ENCODE results near the gene CCDC88C. TPM values are rescaled to one million over a fixed set of nuclear protein-coding genes. Genes with fewer than 3 reads are reported as not detected.

The CCDC88C gene
- total RNA-seq, 1 experiment from 2014 or later: 29.8 TPM

- DNase-seq: no peak
- H3K4me1 Mint-ChIP-seq (ENCODE audit: low read depth, unreplicated experiment): peaks cover 9% of the 10 kb centered on the region
- H3K4me3 ChIP-seq (ENCODE audit: low read depth, low read length): no peak overlapping the region
These were observed 38.1 kb downstream of the CCDC88C start for GRCh38 chr14:91379579-91379932.

DNA sequence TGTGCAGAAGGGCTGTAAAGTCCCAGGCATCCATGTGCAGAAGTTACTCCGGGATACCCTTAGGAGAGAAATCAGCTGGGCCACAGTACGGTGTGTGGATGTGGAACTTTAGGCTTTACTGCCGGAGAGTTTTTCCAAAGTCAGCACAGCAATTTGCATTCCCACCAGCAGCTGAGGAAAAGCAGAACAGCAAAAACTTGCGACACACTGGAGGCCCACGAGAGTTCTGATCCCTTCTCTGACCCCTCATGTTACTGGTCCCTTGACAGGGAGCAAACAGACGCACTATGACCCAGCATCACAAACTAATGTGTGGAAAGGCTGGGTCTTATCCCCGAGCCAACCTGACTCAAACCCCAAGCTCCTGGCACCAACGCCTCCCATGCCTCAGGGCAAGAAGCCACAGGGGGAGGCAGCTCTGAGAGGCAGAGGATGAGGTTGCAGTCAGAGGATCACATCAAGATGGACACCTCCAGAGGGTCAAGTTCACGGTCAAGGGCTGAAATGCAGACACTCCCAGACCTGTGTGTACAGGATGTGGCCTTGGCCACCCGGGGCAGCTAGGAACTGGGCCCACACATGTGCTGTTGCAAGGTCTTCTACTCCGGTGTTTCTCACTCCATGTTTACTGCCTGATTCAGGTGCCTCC is 38.6 kb downstream of the CCDC88C start:
- Histone ChIP-seq H3K4me1 (no peaks in the 10 kb centered on the region), H3K27me3 (replicated peaks; ENCODE audit: control insufficient read depth, insufficient read depth, low read length) (no peaks in the 10 kb centered on the region), H3K36me3 (ENCODE audit: control insufficient read depth, insufficient read depth, low read length) (no peaks in the 10 kb centered on the region), H3K4me3 (ENCODE audit: low read depth, low read length) (no peak overlapping the region), H3K9me3 (no peaks in the 10 kb centered on the region)
- Mint-ChIP-seq H3K36me3 (ENCODE audit: insufficient read depth, unreplicated experiment) (no peaks in the 10 kb centered on the region), H3K27ac (ENCODE audit: unreplicated experiment) (no peak overlapping the region), H3K4me1 (ENCODE audit: low read depth, unreplicated experiment) (peaks cover 9% of the 10 kb centered on the region), H3K27me3 (ENCODE audit: insufficient read depth, unreplicated experiment) (no peaks in the 10 kb centered on the region), H3K9me3 (ENCODE audit: unreplicated experiment) (no peaks in the 10 kb centered on the region), H3K4me3 (ENCODE audit: unreplicated experiment) (no peak overlapping the region)
- DNase-seq: no peak
- ChIA-PET CTCF (no interaction called here), POLR2A (no interaction called here)
- intact Hi-C loops (cut with micrococcal nuclease; ENCODE audit: unreplicated experiment): no loop called here
- BruUV-seq (replicated peaks): no TSS peak
- TF ChIP-seq, protein P1, sequence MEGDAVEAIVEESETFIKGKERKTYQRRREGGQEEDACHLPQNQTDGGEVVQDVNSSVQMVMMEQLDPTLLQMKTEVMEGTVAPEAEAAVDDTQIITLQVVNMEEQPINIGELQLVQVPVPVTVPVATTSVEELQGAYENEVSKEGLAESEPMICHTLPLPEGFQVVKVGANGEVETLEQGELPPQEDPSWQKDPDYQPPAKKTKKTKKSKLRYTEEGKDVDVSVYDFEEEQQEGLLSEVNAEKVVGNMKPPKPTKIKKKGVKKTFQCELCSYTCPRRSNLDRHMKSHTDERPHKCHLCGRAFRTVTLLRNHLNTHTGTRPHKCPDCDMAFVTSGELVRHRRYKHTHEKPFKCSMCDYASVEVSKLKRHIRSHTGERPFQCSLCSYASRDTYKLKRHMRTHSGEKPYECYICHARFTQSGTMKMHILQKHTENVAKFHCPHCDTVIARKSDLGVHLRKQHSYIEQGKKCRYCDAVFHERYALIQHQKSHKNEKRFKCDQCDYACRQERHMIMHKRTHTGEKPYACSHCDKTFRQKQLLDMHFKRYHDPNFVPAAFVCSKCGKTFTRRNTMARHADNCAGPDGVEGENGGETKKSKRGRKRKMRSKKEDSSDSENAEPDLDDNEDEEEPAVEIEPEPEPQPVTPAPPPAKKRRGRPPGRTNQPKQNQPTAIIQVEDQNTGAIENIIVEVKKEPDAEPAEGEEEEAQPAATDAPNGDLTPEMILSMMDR (IDR thresholded peaks at IDR 0.05; ENCODE audit: insufficient read depth in 1 of 2, low read depth in 1 of 2, low read length in 1 of 2, severe bottlenecking in 1 of 2, unreplicated experiment in 1 of 2): no peak

More at GRCh38 chr14:91379579-91379932, 38.1 kb downstream of the CCDC88C start:
- Mint-ChIP-seq H3K27ac (ENCODE audit: unreplicated experiment) (no peak overlapping the region), H3K27me3 (ENCODE audit: insufficient read depth, unreplicated experiment) (no peaks in the 10 kb centered on the region), H3K36me3 (ENCODE audit: insufficient read depth, unreplicated experiment) (no peaks in the 10 kb centered on the region), H3K4me3 (ENCODE audit: unreplicated experiment) (no peak overlapping the region), H3K9me3 (ENCODE audit: unreplicated experiment) (no peaks in the 10 kb centered on the region)
- Histone ChIP-seq H3K4me1 (no peaks in the 10 kb centered on the region), H3K9me3 (no peaks in the 10 kb centered on the region), H3K36me3 (ENCODE audit: control insufficient read depth, insufficient read depth, low read length) (no peaks in the 10 kb centered on the region), H3K27me3 (replicated peaks; ENCODE audit: control insufficient read depth, insufficient read depth, low read length) (no peaks in the 10 kb centered on the region)
- no TSS peak for BruUV-seq (replicated peaks)
- TF ChIP-seq, protein P1 (IDR thresholded peaks at IDR 0.05; ENCODE audit: insufficient read depth in 1 of 2, low read depth in 1 of 2, low read length in 1 of 2, severe bottlenecking in 1 of 2, unreplicated experiment in 1 of 2): no peak
- intact Hi-C loops (cut with micrococcal nuclease; ENCODE audit: unreplicated experiment): no loop called here
- CTCF ChIA-PET: no interaction called here
- POLR2A ChIA-PET: no interaction called here

DNA sequence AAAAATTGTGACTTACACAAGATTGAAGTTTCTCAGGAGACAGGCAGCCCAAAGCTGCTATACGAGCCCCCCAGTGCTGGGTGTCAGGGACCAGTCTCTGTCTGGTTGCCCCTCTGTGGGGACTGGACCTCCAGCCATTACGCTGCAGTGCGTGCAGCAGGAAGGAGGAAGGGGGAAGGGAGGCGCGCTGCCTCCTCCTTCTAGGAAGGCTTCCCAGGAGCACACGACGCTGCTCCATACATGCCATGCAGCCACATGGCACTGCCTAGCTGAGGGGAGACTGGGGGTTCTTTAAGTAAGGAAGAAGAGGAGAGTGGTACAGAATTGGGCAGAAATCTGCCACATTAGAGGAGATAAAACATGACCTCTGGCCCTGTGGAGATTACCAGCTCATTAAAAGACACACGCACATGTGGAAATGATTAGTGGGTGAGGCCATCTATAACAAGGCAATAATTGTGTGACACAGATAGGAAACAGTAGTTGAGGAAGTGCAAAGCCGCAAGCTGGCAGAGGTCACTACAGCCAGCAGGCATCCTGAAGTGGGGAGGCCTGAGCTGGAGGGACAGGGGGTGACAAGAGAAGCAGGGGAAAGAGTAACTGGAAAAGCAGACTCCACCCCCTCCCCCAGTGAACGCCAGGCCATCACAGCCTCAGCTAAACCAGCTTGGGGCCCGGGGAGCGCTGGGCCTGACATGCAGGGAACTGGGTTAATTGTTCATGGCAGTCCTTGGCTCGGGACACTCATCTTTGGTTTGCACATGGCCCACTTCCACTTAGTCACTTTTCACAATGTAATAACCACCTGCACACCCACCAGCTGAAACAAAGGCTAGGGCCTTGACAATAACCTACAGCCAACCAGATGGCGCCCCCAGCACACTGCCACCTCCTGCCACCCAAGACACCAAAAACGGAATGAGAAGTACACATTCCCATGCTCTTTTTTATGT is 39.6 kb downstream of the CCDC88C start:
- H3K4me1 Mint-ChIP-seq (ENCODE audit: low read depth, unreplicated experiment): peaks cover 9% of the 10 kb centered on the region
- no peaks in the 10 kb centered on the region for H3K27me3 ChIP-seq (replicated peaks; ENCODE audit: control insufficient read depth, insufficient read depth, low read length)
- no peaks in the 10 kb centered on the region for H3K36me3 ChIP-seq (ENCODE audit: control insufficient read depth, insufficient read depth, low read length)
- no peaks in the 10 kb centered on the region for H3K9me3 ChIP-seq
- H3K9me3 Mint-ChIP-seq (ENCODE audit: unreplicated experiment): no peaks in the 10 kb centered on the region
- H3K36me3 Mint-ChIP-seq (ENCODE audit: insufficient read depth, unreplicated experiment): no peaks in the 10 kb centered on the region
- no peak overlapping the region for H3K4me3 ChIP-seq (ENCODE audit: low read depth, low read length)
- TF ChIP-seq, protein P1 (IDR thresholded peaks at IDR 0.05; ENCODE audit: insufficient read depth in 1 of 2, low read depth in 1 of 2, low read length in 1 of 2, severe bottlenecking in 1 of 2, unreplicated experiment in 1 of 2): no peak
- no TSS peak for BruUV-seq (replicated peaks)
- POLR2A ChIA-PET: no interaction called here
- CTCF ChIA-PET: no interaction called here
- H3K4me1 ChIP-seq: no peaks in the 10 kb centered on the region
- no peaks in the 10 kb centered on the region for H3K27me3 Mint-ChIP-seq (ENCODE audit: insufficient read depth, unreplicated experiment)
- peak overlapping the region; percentile 21 for H3K27ac Mint-ChIP-seq (ENCODE audit: unreplicated experiment)
- intact Hi-C loops (cut with micrococcal nuclease; ENCODE audit: unreplicated experiment): no loop called here
- DNase-seq: no peak
- no peak overlapping the region for H3K4me3 Mint-ChIP-seq (ENCODE audit: unreplicated experiment)
